NOMO-1 treated with DMSO at 0.1 percent for 48 hours (cell line): ENCODE data around the gene BLOC1S2.
"Not testable (repeated sequence)": the region's sequence is repeated elsewhere in the genome, so short reads cannot be mapped to it uniquely, and the experiment has no call there.

Source experiments
- DNase-seq: peaks from one replicate; lab custom pipeline; 2025; ENCODE audit not compliant: unreplicated experiment; lab: John Stamatoyannopoulos, UW

Gene BLOC1S2

DNA sequence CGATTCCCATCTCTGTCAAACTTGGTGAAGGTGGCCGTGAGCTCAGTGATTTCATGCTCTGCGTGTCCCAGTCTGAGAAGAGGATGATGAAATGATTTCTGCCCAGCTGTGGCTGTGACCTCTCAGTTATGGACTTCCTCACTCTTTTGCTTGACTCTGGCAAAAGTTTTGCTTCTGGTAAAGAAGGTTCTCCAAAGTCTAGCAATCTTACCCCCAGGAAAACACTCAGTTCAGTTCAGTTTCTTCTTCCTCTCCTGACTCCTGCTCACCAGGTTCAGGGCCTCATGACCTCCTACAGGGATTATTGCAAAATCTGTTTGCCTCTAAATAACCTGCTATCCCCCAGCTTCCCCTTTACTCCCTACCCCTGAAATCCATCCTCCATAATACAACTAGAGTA is 4.9 kb upstream of the BLOC1S2 start:
- DNase-seq = peak; percentile 85

DNA sequence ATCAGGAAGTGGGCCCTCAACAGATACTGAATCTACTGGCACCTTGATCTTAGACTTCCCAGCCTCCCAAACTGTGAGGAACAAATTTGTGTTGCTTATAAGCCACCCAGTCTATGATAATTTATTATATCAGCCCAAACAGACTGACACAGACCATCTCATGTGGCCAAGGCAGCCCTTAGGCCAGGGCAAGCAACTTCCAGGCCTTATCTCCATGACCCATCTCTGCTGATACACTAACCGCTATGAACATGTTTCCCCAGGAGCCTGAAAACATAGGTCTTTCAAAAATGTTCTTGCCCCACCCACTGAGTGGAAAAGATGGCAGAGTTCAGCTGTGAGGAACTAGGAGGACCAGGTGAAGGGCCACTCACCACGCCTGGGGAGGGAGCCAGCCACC is 3.2 kb upstream of the BLOC1S2 start:
- DNase-seq = no peak

DNA sequence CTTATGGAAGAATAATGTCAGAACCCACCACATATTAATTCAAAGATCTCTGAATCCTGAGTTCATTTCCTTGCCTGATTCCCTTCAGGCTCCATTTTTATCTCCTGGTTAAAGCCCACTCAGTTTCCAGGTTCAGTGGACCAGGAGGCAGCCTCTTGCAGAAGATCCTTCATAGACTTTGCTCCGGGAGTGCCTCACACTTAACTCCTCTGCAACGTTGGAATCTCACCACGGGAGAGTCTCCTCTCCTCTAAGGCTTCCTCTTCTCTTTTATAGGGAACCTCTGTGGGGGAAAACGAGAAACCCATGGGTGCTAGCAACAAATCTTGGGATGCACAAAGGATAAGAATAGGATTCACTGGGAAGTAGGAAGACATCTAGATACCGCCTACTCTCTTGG is 1.7 kb upstream of the BLOC1S2 start:
- DNase-seq = no peak

DNA sequence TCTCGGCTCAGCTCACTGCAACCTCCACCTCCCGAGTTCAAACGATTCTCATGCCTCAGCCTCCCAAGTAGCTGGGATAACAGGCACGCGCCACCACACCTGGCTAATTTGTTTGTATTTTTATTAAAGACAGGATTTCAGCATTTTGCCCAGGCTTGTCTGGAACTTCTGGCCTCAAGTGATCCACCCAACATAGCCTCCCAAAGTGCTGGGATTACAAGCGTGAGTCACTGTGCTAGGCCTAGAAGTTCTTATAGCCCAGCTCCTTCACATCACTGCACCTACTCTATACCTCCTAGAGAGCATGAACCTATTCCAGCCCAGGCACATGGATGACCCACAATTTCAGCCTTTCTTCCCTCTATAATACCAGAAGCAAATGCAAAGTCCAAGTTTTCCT is 1.3 kb upstream of the BLOC1S2 start:
- DNase-seq = no peak

DNA sequence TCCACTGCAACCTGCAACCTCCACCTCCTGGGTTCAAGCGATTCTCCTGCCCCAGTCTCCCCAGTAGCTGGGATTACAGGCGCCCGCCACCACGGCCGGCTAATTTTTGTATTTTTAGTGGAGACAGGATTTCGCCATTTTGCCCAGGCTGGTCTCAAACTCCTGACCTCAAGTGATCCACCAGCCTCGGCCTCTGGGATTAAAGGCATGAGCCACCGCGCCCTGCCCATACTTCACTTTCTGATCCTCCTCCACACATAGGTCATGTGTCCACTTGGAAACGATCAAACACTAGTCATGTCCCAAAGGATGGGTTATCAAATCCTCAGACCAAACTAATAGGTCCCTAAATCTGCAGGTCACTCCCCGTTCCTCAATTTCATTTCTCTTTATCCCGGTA is 1.2 kb downstream of the BLOC1S2 start:
- not testable (repeated sequence) for DNase-seq

DNA sequence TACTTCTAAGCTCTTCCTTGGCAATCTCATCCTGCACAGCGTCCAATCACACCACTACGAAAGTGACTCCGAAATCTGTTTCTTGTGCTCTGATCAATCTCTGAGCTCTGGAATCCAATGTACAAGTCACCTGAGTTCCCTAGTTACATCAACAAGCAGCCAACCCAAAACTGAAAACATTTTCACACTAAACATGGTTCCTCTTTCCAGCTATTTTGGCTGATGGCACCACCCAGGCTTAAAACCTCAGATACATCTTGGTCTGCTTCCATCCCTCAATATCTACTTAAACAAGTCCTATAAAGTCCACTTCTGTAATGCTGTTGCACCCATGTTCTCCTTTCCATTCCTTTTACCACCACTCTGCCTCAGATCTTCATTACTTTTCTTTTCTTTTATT is 3.6 kb downstream of the BLOC1S2 start:
- no peak for DNase-seq

DNA sequence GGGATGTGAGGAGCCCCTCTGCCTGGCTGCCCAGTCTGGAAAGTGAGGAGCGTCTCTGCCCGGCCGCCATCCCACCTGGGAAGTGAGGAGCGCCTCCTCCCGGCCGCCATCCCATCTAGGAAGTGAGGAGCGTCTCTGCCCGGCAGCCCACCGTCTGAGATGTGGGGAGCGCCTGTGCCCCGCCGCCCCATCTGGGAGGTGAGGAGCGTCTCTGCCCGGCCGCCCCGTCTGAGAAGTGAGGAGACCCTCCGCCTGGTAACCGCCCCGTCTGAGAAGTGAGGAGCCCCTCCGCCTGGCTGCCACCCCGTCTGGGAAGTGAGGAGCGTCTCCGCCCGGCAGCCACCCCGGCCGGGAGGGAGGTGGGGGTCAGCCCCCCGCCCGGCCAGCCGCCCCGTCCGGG is 9.5 kb downstream of the BLOC1S2 start:
- not testable (repeated sequence) for DNase-seq

DNA sequence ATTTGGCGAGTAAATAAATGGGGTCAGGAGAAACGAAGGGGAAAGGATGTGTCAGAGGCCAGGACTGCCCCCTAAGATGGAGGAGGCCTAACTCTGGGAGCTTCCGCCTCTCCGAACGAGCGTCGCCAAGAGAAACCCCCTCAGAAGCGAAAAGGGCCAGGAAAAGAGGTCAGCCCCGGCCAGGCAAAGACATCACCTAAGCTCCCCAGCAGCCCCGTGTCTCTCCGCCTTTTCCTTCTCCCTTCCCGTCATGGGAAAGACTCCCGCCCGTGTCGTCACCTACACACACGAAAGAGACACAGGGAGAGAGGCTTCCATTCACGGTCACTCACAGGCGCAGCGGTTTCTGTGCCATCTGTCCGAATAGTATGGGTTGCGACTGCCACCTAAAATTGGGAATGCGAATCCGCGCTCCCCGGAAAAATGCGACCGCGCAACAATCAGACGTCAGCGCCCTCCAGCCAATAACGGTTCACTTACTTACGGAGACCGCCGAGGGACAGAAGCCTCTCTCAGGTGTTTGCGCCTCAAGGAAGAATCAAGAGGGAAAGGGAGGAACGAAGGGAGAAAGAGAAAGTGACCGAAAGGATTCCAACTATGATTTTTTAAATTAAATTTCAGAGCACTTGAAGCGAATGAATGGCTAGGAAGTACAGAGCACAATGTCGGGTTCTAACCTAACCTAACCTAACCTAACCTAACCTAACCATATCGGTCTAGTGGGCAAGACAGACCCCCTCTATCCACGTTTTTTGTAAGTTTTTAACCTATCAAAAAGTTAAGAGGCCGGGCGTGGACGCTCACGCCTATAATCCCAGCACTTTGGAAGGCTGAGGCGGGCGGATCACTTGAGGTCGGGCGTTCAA is 19.0 kb downstream of the BLOC1S2 start, which contains the start of gene CWF19L1:
Gene CWF19L1, minus strand, starts transcription at position 400 of the 866 bp plus-strand sequence. Its CDS starts 45 bp downstream, at position 355.
- DNase-seq = peak; percentile 73

DNA sequence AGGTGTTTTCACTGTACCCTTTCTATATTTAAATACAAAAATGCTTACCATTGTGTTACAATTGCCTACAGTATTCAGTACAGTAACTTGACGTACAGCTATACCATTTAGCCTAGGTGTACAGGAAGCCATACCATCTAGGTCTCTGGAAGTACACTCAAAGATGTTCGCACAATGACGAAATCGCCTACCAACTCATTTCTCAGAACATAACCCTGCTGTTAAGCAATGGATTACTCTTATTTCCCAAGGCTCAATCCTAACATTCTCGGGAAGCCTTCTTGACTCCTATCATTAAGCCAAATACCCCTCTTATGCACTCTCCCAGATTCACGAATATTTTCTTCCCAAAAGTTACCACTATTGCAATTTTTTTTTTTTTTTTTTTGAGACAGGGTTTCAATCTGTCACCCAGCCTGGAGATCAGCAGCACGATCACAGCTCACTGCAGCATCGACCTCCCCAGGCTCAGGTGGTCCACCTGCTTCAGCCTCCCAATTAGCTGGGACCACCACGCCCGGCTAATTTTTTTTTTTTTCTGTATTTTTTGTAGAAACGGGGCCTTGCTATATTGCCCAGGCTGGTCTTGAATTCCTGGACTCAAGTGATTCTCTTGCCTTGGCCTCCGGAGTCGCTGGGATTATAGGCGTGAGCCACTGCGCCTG is 20.5 kb downstream of the BLOC1S2 start:
- no peak for DNase-seq

DNA sequence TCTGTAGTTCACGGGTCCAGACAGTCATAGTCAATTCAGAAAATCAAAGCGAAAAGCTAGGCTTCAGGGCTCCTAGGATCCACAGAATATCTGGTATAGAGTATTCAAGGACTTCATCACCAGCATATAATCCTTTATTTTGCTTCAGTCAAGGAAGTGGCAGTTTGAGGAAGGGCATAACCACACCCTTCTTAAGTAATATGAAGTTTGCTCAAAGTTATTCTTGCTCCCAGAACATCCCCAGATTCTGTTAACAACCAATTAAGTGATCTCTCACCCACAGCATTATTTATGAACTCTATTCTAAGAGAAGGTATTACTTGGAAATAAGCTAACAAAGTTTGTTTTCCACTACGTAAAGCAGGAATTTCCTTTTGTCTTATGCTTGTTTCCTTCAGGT is 32.3 kb downstream of the BLOC1S2 start:
- DNase-seq = peak; percentile 50

DNA sequence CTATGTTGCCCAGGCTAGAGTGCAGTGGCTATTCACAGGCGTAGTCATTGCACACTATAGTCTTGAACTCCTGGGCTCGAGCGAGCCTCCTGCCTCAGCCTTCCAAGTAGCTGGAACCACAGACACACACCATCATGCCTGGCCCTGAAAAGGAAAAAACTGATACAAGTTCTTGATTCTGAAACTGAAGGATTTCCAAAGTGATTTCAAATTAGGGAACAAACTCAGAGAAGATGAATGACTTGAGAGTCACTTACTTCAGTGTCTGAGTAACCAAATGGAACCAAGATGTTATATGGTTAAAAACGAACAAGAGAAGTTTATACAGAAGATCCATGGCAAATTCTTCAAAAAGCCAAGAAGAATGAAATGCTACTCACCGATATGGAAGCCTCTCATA is 33.4 kb downstream of the BLOC1S2 start:
- no peak for DNase-seq

DNA sequence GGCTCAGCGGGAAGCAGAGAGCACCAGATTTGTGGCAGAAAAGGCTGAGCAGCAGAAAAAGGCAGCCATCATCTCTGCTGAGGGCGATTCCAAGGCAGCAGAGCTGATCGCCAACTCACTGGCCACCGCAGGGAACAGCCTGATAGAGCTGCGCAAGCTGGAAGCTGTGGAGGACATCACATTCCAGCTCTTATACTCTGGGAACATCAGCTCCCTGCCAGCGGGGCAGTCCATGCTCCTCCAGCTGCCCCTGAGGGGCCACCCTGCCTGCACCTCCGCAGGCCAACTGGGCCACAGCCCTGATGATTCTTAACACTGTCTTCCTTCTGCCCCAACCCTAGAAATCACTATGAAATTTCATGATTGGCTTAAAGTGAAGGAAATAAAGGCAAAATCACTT is 37.7 kb downstream of the BLOC1S2 start:
- no peak for DNase-seq

DNA sequence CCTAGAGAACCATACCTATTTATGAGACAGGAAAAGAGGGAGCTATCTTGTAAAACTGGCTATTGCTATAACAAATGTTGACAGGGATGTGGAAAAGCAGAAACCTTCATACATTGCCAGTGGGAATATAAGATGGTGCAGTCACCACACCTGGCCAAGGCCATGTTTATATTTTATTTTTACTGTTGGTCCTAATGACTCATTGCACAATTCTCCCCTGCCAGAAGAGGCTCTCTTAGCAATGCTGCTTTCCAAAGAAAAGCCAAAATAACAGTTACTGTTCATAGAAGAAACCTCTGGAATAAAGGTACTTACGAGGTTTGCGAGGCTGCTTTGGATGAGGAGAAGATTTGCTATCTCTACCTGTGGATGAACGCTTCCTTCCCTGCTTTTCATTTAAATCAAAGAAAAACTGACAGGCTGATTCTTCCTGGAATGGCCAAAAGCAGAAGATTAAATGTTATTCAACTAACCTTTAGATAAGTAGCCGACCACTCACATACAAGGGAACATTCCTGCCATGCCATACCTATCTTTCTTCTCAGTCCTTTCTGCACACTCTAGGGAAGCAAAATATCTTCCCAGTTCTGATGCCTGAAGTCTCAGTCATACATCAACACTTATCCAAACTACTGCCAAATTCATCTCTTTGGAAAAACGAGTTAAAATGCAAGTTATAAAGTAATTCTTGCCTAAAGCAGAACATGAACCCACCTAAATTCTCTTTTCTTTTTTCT is 40.8 kb downstream of the BLOC1S2 start:
- no peak for DNase-seq

DNA sequence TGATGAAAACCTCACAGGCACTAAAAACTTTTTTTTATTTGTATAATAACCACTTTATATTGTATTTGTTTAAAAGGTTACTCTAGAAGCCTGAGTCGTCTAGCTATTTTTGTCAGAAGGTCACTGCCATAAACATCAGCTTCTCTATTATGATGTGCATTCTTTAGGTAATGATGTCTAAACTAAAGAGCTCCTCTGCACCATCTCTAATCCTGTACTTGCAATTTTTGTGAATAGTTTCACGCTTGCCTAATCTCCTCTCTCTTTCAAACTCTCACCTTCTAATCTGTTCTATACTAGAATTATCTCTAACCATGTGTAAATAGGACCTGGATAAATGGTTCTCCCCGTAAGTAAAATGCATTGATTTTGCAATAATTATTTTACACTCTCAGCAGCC is 46.6 kb downstream of the BLOC1S2 start:
- no peak for DNase-seq

DNA sequence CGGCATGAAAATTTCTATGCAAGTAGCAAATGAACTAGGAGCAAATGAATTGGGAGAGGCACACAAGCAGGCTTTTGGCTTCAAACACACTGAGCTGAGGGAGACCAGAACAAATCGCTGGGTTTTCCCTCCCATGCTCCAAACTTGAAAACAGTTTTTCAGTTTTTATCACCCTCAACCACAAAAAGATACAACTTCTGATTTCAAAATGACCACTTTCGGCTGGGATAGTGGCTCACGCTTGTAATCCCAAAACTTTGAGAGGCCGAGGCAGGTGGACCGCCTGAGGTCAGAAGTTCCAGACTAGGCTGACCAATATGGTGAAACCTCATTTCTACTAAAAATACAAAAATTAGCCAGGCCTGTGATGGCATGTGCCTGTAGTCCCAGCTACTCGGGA is 48.1 kb downstream of the BLOC1S2 start:
- no peak for DNase-seq

DNA sequence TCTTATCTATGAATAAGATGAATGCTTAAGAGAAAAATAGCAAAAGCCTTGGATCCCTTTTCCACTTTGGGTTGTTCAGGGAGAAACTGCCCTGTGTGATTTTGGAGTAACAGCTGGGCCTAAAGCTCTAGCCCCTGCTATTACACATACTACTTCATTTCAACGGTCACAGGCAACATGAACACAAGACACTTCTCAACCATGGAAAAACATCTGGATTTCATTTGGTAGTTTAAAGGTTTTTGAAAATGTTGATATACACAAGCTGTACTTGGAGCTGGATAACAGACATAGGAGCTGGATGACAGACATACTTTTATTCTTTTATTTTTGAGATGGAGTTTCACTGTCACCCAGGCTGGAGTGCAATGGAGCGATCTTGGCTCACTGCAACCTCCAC is 54.4 kb downstream of the BLOC1S2 start:
- no peak for DNase-seq

DNA sequence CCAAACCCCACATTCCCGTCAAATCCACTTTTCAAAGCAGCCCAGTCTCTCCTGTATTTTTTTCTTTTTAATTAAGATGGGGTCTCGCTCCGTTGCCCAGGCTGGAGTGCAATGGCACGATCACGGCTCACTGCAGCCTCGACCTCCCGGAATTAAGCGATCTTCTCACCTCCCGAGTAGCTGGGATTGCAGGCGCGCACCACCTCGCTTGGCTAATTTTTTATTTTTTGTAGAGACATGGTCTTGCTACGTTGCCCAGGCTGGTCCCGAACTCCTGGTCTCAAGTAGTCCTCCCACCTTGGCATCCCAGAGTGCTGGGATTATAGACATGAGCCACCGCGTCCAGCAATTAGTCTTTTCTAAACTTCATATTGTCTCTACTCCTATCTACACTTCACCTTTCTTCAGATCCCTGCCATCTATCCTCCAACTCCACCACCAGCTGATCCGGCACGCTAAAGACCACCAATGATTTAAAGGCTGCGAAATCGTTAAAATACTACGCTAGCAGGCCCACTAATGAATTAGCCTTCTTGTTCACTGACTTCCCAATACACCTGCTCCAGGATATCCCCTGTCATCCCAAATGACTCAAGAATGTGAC is 56.6 kb downstream of the BLOC1S2 start:
- no peak for DNase-seq

DNA sequence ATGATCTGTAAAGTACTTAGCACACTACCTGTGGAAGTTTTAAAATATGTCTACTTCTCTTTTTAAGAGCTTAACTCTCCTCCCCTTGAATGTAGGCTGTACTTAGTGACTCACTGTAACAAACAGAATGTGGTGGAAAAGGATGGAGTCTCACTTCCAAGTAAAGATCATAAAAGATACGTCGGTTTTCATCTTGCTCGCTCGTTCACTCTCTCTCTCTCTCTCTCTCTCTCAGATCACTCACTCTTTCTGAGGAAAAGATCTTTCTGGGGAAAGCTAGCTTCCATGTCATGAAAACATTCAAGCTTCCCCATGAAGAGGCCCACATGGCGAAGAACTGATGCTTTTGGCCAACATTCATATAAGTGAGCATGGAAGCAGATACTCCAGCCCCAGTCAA is 62.6 kb downstream of the BLOC1S2 start:
- DNase-seq = no peak
